ENCODE measurements around the gene PPM1F.
A peak's percentile ranks its signal among the peaks of the same experiment; 100 is the strongest.

PPM1F gene

GRCh38 chr22:21952586-21953571 is at the start of gene PPM1F:
PPM1F (minus strand) TSS chr22:21952848; CDS start chr22:21946048, 6,800 bp downstream.
- peak; percentile 66 to 91 for DNase-seq (ENCODE audit: extremely low read depth in 1 of 2, low read depth in 1 of 2)

- DNase-seq (ENCODE audit: extremely low read depth in 1 of 2, low read depth in 1 of 2): no peak
These were observed 49.2 kb upstream of the PPM1F start for GRCh38 chr22:22001664-22002525.

- no peak for DNase-seq (ENCODE audit: extremely low read depth in 1 of 2, low read depth in 1 of 2)
These were observed 46.1 kb upstream of the PPM1F start for GRCh38 chr22:21998595-21999247.

- DNase-seq (ENCODE audit: extremely low read depth in 1 of 2, low read depth in 1 of 2): no peak
These were observed 43.6 kb upstream of the PPM1F start for GRCh38 chr22:21996175-21996720.

- no peak for DNase-seq (ENCODE audit: extremely low read depth in 1 of 2, low read depth in 1 of 2)
These were observed 43.0 kb upstream of the PPM1F start for GRCh38 chr22:21995660-21996059.

- DNase-seq (ENCODE audit: extremely low read depth in 1 of 2, low read depth in 1 of 2): no peak
These were observed 42.3 kb upstream of the PPM1F start for GRCh38 chr22:21994881-21995444.

- DNase-seq (ENCODE audit: extremely low read depth in 1 of 2, low read depth in 1 of 2): no peak
These were observed 40.1 kb upstream of the PPM1F start for GRCh38 chr22:21992593-21993237.

GRCh38 chr22:21991774-21992173 is 39.1 kb upstream of the PPM1F start:
- no peak for DNase-seq (ENCODE audit: extremely low read depth in 1 of 2, low read depth in 1 of 2)

- no peak for DNase-seq (ENCODE audit: extremely low read depth in 1 of 2, low read depth in 1 of 2)
These were observed 38.6 kb upstream of the PPM1F start for GRCh38 chr22:21991304-21991596.

GRCh38 chr22:21990445-21991303 is 38.0 kb upstream of the PPM1F start:
- no peak for DNase-seq (ENCODE audit: extremely low read depth in 1 of 2, low read depth in 1 of 2)

- DNase-seq (ENCODE audit: extremely low read depth in 1 of 2, low read depth in 1 of 2): no peak
These were observed 36.4 kb upstream of the PPM1F start for GRCh38 chr22:21989049-21989448.

- DNase-seq (ENCODE audit: extremely low read depth in 1 of 2, low read depth in 1 of 2): no peak
These were observed 32.6 kb upstream of the PPM1F start for GRCh38 chr22:21985214-21985613.

- no peak for DNase-seq (ENCODE audit: extremely low read depth in 1 of 2, low read depth in 1 of 2)
These were observed 32.1 kb upstream of the PPM1F start for GRCh38 chr22:21984793-21985192.

GRCh38 chr22:21982338-21982965 is 29.8 kb upstream of the PPM1F start, which contains the start of gene TOP3B:
TOP3B (minus strand) TSS chr22:21982787; CDS start chr22:21975709, 7,078 bp downstream.
- peak; percentile 51 to 72 for DNase-seq (ENCODE audit: extremely low read depth in 1 of 2, low read depth in 1 of 2)

GRCh38 chr22:21981874-21982273 is 29.2 kb upstream of the PPM1F start:
- DNase-seq (ENCODE audit: extremely low read depth in 1 of 2, low read depth in 1 of 2): no peak

GRCh38 chr22:21980547-21980946 is 27.9 kb upstream of the PPM1F start:
- DNase-seq (ENCODE audit: extremely low read depth in 1 of 2, low read depth in 1 of 2): no peak

GRCh38 chr22:21978564-21979386 is 26.1 kb upstream of the PPM1F start:
- DNase-seq (ENCODE audit: extremely low read depth in 1 of 2, low read depth in 1 of 2): no peak

GRCh38 chr22:21977814-21978213 is 25.2 kb upstream of the PPM1F start:
- no peak for DNase-seq (ENCODE audit: extremely low read depth in 1 of 2, low read depth in 1 of 2)

All from activated CD8-positive, alpha-beta memory T cell treated with anti-CD3 and anti-CD28 coated beads for 1 hour (primary cell).